ENCODE data around the gene KIRREL1. TPM values are rescaled to one million over a fixed set of nuclear protein-coding genes. Genes with fewer than 3 reads are reported as not detected.

KIRREL1 gene
- total RNA-seq, 4 donors from 2014 or later = 37.4 to 77.1 (median 54.6) TPM

- Histone ChIP-seq H3K4me3 (no peak overlapping the region), H3K4me1 (peaks cover 61 to 85% (median 75%) of the 10 kb centered on the region in 4 donors), H3K27ac (replicated peaks in 1 of 4) (peak overlapping the region; percentile 33 to 61 (median 48)), H3K9me3 (no peaks in the 10 kb centered on the region), H3K36me3 (no peaks in the 10 kb centered on the region), H3K27me3 (no peaks in the 10 kb centered on the region)
- TF ChIP-seq POLR2A (IDR thresholded peaks at IDR 0.05; ENCODE audit: low read depth) = no peak
- no peak for TF ChIP-seq POLR2AphosphoS5 (IDR thresholded peaks at IDR 0.05)
- TF ChIP-seq CTCF (IDR thresholded peaks at IDR 0.05) = no peak
- no peak for TF ChIP-seq EP300 (IDR thresholded peaks at IDR 0.05)
- intact Hi-C loops (cut with DNase I) = no loop called here
- no peak for DNase-seq (ENCODE audit: extremely low spot score)
- 81% methylated on average over 7 of the region's 7 CpGs for WGBS
Measured at GRCh38 chr1:158024737-158025136, 31.3 kb downstream of the KIRREL1 start.

GRCh38 chr1:158025576-158026230, 32.3 kb downstream of the KIRREL1 start:
- H3K27ac ChIP-seq (replicated peaks in 1 of 4) = peak overlapping the region; percentile 33 to 61 (median 48)
- H3K36me3 ChIP-seq = peaks cover 0 to 1% (median 0%) of the 10 kb centered on the region in 4 donors
- no peaks in the 10 kb centered on the region for H3K9me3 ChIP-seq
- H3K27me3 ChIP-seq = no peaks in the 10 kb centered on the region
- peaks cover 52 to 75% (median 65%) of the 10 kb centered on the region in 4 donors for H3K4me1 ChIP-seq
- no peak for TF ChIP-seq CTCF (IDR thresholded peaks at IDR 0.05)
- TF ChIP-seq POLR2AphosphoS5 (IDR thresholded peaks at IDR 0.05) = no peak
- TF ChIP-seq EP300 (IDR thresholded peaks at IDR 0.05) = no peak
- no peak for TF ChIP-seq POLR2A (IDR thresholded peaks at IDR 0.05; ENCODE audit: low read depth)
- no peak for DNase-seq (ENCODE audit: extremely low spot score)
- intact Hi-C loops (cut with DNase I) = no loop called here
- 58% methylated on average over 6 of the region's 6 CpGs for WGBS
- no peak overlapping the region for H3K4me3 ChIP-seq

- no peaks in the 10 kb centered on the region for H3K27me3 ChIP-seq
- DNase-seq (ENCODE audit: extremely low spot score) = no peak
- intact Hi-C loops (cut with DNase I) = no loop called here
- no peak for TF ChIP-seq EP300 (IDR thresholded peaks at IDR 0.05)
- no peak for TF ChIP-seq POLR2A (IDR thresholded peaks at IDR 0.05; ENCODE audit: low read depth)
- no peak for TF ChIP-seq CTCF (IDR thresholded peaks at IDR 0.05)
- no peak for TF ChIP-seq POLR2AphosphoS5 (IDR thresholded peaks at IDR 0.05)
- no peak overlapping the region for H3K27ac ChIP-seq (replicated peaks in 1 of 4)
- H3K36me3 ChIP-seq = peaks cover 0 to 11% (median 0%) of the 10 kb centered on the region in 4 donors
- no peaks in the 10 kb centered on the region for H3K9me3 ChIP-seq
- H3K4me3 ChIP-seq = no peak overlapping the region
- WGBS = 94% methylated on average over 1 of the region's 1 CpG
- peaks cover 42 to 66% (median 56%) of the 10 kb centered on the region in 4 donors for H3K4me1 ChIP-seq
Measured at GRCh38 chr1:158026651-158027050, 33.2 kb downstream of the KIRREL1 start.

- 89% methylated on average over 2 of the region's 2 CpGs for WGBS
- Histone ChIP-seq H3K4me1 (peaks cover 34 to 60% (median 47%) of the 10 kb centered on the region in 4 donors), H3K27me3 (no peaks in the 10 kb centered on the region), H3K4me3 (no peak overlapping the region), H3K27ac (replicated peaks in 1 of 4) (no peak overlapping the region), H3K9me3 (no peaks in the 10 kb centered on the region), H3K36me3 (peaks cover 0 to 16% (median 2%) of the 10 kb centered on the region in 4 donors)
- intact Hi-C loops (cut with DNase I) = no loop called here
- TF ChIP-seq POLR2AphosphoS5 (IDR thresholded peaks at IDR 0.05) (no peak), CTCF (IDR thresholded peaks at IDR 0.05) (no peak), EP300 (IDR thresholded peaks at IDR 0.05) (no peak), POLR2A (IDR thresholded peaks at IDR 0.05; ENCODE audit: low read depth) (no peak)
- DNase-seq (ENCODE audit: extremely low spot score) = no peak
Measured at GRCh38 chr1:158027508-158027907, 34.1 kb downstream of the KIRREL1 start.

Data from esophagus muscularis mucosa (tissue), 4 donors.